HEK293T (cell line): ENCODE measurements around the gene VAV3.

Experiments used
- FOXM1 ChIP-seq: fragments of 450-650 bp; IDR thresholded peaks from 2 replicates; pipeline ENCODE4 v1.6.1; 2017; ENCODE audit warnings: mild to moderate bottlenecking, borderline replicate concordance
- NFRKB ChIP-seq: fragments of 450-650 bp; IDR thresholded peaks from 2 replicates; pipeline ENCODE4 v1.6.1; 2016; ENCODE audit warnings: mild to moderate bottlenecking, moderate library complexity
- SP1 ChIP-seq: fragments of 450-650 bp; IDR thresholded peaks from 2 replicates; pipeline ENCODE4 v1.6.1; 2017

DNA sequence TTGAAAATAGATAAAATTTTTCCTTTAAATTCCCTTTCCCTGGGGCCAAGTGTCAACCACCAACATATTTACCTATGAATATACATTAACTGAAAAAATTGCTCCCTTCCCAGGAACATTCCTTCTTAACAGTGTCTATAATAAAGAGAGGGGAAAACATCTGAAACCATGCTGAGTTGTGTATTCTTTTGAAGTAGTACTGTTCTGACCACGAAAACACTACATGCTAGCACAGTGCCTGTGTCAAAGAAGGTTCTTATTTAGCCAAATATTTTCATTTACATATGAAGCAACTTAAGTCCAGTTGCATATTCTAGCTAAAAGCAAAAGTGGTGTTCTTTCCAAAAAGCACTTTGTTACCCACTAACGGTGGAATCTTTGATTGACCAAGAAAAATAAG lies 311.2 kb downstream of the VAV3 start:
- TF ChIP-seq SP1 (no peak), NFRKB (no peak), FOXM1 (no peak)
